Common myeloid progenitor, CD34-positive (primary cell): ENCODE measurements around the gene CISD2.
"Not testable (repeated sequence)": the region's sequence is repeated elsewhere in the genome, so short reads cannot be mapped to it uniquely, and the experiment has no call there.

Experiments used
- CTCF ChIA-PET: fragments of 350-600 bp; sonication (Branson Sonifier 250); formaldehyde crosslinking; loops from one replicate; lab custom pipeline; 2021; ENCODE audit warnings: antibody characterized with exemption; lab: Charles Lee
- POLR2A ChIA-PET: fragments of 350-600 bp; sonication (Branson Sonifier 250); formaldehyde crosslinking; loops from one replicate; lab custom pipeline; 2021; ENCODE audit warnings: antibody characterized with exemption; lab: Charles Lee
- DNase-seq, 3 donors: peaks; one replicate each; pipeline versions ENCODE4 v3.0.0 to v3.0.0-alpha.2; 2013
- H3K27ac ChIP-seq, 2 experiments: 1 replicate in 1 of 2; 2 replicates in 1 of 2; pipeline ENCODE4 v1.7.0; 2013; ENCODE audit warnings: inconsistent platforms in 2 of 2, low read length in 2 of 2, mild to moderate bottlenecking in 2 of 2, low read depth in 1 of 2, moderate library complexity in 1 of 2; ENCODE audit not compliant: severe bottlenecking in 2 of 2, insufficient read depth in 1 of 2, poor library complexity in 1 of 2
- H3K27me3 ChIP-seq, 5 experiments: replicated peaks in 2 of 5; 1 replicate in 3 of 5; 2 replicates in 2 of 5; pipeline versions ENCODE4 v1.6.1 to v1.7.0; 2013; ENCODE audit warnings: low read length in 4 of 5, mild to moderate bottlenecking in 2 of 5, moderate library complexity in 2 of 5, inconsistent platforms in 1 of 5; ENCODE audit not compliant: insufficient read depth in 5 of 5, control insufficient read depth in 4 of 5
- H3K36me3 ChIP-seq, 4 experiments: 1 replicate in 2 of 4; 2 replicates in 2 of 4; pipeline versions ENCODE4 v1.6.1 to v1.7.0; 2013; ENCODE audit warnings: low read length in 3 of 4, control low read depth in 1 of 4, mild to moderate bottlenecking in 1 of 4; ENCODE audit not compliant: control insufficient read depth in 4 of 4, insufficient read depth in 4 of 4
- H3K4me1 ChIP-seq, 4 experiments: 1 replicate in 3 of 4; 2 replicates in 1 of 4; pipeline versions ENCODE4 v1.6.1 to v1.7.1; 2013; ENCODE audit warnings: low read length in 3 of 4, mild to moderate bottlenecking in 3 of 4, control low read depth in 1 of 4, inconsistent platforms in 1 of 4, moderate library complexity in 1 of 4; ENCODE audit not compliant: control insufficient read depth in 4 of 4, insufficient read depth in 4 of 4; ENCODE audit errors: control extremely low read depth in 1 of 4
- H3K4me3 ChIP-seq, 7 experiments: 1 replicate in 4 of 7; 2 replicates in 3 of 7; pipeline versions ENCODE4 v1.5.1 to v1.7.0; 2013; ENCODE audit warnings: mild to moderate bottlenecking in 7 of 7, low read length in 6 of 7, moderate library complexity in 6 of 7, inconsistent platforms in 2 of 7, low read depth in 2 of 7, control low read depth in 1 of 7; ENCODE audit not compliant: insufficient read depth in 4 of 7, control insufficient read depth in 1 of 7; ENCODE audit errors: extremely low read depth in 1 of 7
- H3K9me3 ChIP-seq, 5 experiments: 1 replicate in 4 of 5; 2 replicates in 1 of 5; pipeline versions ENCODE4 v1.6.1 to v1.7.1; 2013; ENCODE audit warnings: low read length in 4 of 5, mild to moderate bottlenecking in 2 of 5, inconsistent platforms in 1 of 5, low read depth in 1 of 5, moderate library complexity in 1 of 5; ENCODE audit not compliant: control insufficient read depth in 4 of 5, insufficient read depth in 2 of 5; ENCODE audit errors: control extremely low read depth in 1 of 5
- WGBS: methylation state at CpG from one replicate; pipeline ENCODE4 v1.1.5; 2013; ENCODE audit not compliant: insufficient coverage; 5-methylcytosine and 5-hydroxymethylcytosine counted together

CISD2 gene

DNA sequence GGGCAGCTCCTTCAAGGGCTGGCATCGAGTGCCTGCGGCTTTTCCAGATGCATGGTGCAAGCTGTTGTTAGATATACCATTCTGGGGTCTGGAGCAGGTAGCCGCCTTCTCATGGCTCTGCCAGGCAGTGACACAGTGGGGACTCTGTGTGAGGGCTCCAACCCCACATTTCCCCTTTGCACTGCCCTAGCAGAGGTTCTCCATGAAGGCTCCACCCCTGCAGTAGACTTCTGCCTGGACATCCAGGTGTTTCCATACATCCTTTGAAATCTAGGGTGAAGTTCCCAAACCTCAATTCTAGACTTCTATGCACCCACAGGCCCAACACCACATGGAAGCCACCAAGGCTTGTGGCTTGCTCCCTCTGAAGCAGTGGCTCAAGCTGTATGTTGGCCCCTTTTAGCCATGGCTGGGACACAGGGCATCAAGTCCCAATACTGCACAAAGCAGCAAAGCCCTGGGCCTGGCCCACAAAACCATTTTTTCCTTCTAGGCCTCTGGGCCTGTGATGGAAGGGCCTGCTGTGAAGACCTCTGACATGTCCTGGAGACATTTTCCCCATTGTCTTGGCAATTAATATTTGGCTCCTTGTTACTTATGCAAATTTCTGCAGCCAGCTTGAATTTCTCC, 8.8 kb downstream of the CISD2 start:
- peaks cover 15 to 43% (median 24%) of the 10 kb centered on the region in 4 experiments for H3K36me3 ChIP-seq
- POLR2A ChIA-PET, H3K4me3 ChIP-seq, H3K27me3 ChIP-seq, CTCF ChIA-PET, H3K4me1 ChIP-seq, H3K27ac ChIP-seq, DNase-seq: not testable (repeated sequence)
- H3K9me3 ChIP-seq, result peaks cover 0 to 19% (median 6%) of the 10 kb centered on the region in 5 experiments
- WGBS, result 95% methylated on average over 3 of the region's 3 CpGs

DNA sequence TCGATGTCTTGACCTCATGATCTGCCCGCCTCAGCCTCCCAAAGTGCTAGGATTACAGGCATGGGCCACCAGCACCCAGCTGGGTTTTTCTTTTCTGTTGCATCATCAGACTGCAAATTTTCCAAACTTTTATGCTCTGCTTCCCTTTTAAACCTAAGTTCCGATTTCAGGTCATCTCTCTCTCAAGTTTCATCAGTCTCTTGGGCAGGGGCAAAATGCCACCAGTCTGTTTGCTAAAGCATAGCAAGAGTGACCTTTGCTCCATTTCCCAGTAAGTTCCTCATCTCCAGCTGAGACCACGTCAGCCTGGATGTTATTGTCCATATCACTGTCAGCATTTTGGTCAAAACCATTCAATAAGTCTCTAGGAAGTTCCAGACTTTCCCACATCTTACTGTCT, 9.6 kb downstream of the CISD2 start:
- H3K27me3 ChIP-seq, H3K27ac ChIP-seq, H3K4me1 ChIP-seq, H3K4me3 ChIP-seq, DNase-seq, POLR2A ChIA-PET, CTCF ChIA-PET: not testable (repeated sequence)
- 90% methylated on average over 4 of the region's 4 CpGs for WGBS
- peaks cover 0 to 19% (median 6%) of the 10 kb centered on the region in 5 experiments for H3K9me3 ChIP-seq
- peaks cover 10 to 45% (median 26%) of the 10 kb centered on the region in 4 experiments for H3K36me3 ChIP-seq

DNA sequence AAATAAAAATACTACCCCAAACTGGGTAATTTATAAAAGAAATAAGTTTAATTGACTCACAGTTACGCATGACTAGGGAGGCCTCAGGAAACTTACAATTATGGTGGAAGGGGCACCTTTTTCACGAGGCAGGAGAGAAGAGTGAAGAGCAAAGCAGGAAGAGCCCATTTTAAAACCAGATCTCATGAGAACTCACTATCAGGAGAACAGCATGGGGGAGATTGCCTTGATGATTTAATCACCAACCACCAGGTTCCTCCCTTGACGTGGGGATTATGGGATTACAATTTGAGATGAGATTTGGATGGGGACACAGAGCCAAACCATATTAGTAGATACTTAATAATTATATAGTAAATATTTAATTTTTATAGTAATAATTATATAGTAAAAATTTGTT, 10.1 kb downstream of the CISD2 start:
- no peak for DNase-seq
- Histone ChIP-seq H3K4me1 (no peaks in the 10 kb centered on the region), H3K27me3 (no peaks in the 10 kb centered on the region), H3K4me3 (no peak overlapping the region), H3K27ac (no peak overlapping the region), H3K9me3 (peaks cover 0 to 19% (median 6%) of the 10 kb centered on the region in 5 experiments), H3K36me3 (peaks cover 9 to 45% (median 26%) of the 10 kb centered on the region in 4 experiments)
- ChIA-PET CTCF (no interaction called here), POLR2A (no interaction called here)
- WGBS, result 60% methylated on average over 1 of the region's 3 CpGs

GRCh38 chr4:102881343-102881742, 12.6 kb downstream of the CISD2 start:
- POLR2A ChIA-PET, result interaction anchor here (0.6 kb wide), 1 partner anchor 278 kb away, joined by 3 read pairs; no protein-coding TSS in a partner anchor
- CTCF ChIA-PET, result interaction anchor here (0.8 kb wide), 1 partner anchor 8 kb away, joined by 4 read pairs; no protein-coding TSS in a partner anchor
- H3K36me3 ChIP-seq, result peaks cover 0 to 26% (median 13%) of the 10 kb centered on the region in 4 experiments
- H3K4me1 ChIP-seq, result no peaks in the 10 kb centered on the region
- WGBS, result no CpG with 5 or more reads among the region's 1 CpG
- peaks cover 0 to 14% (median 6%) of the 10 kb centered on the region in 5 experiments for H3K9me3 ChIP-seq
- H3K27ac ChIP-seq, result no peak overlapping the region
- no peaks in the 10 kb centered on the region for H3K27me3 ChIP-seq
- DNase-seq, result no peak
- H3K4me3 ChIP-seq, result no peak overlapping the region

DNA sequence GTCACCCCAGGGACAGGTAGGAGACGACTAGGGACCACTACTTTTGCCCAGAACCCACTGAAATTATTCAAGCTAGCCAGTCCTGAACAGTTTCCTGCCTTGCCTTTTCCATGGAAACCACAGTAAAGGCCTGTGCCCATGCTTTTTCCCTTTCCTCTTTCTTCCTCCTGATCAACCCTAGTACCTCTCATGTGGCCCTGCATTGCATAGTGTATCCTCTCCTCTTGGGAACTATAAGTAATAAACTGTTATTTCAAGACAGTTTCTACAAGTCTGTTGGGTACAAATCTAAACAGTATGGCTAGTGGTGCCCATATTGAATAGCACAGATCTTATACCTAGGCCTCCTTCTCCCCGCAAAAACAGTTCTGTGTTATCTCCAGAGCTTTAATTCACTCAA, 14.5 kb downstream of the CISD2 start:
- Histone ChIP-seq H3K27ac (no peak overlapping the region), H3K4me1 (no peaks in the 10 kb centered on the region), H3K27me3 (no peaks in the 10 kb centered on the region), H3K4me3 (no peak overlapping the region), H3K9me3 (no peaks in the 10 kb centered on the region), H3K36me3 (peaks cover 5 to 12% (median 8%) of the 10 kb centered on the region in 4 experiments)
- ChIA-PET CTCF (no interaction called here), POLR2A (interaction anchor here (1.2 kb wide), 1 partner anchor 10 kb away, joined by 4 read pairs; no protein-coding TSS in a partner anchor)
- 100% methylated on average over 2 of the region's 2 CpGs for WGBS
- no peak for DNase-seq

DNA sequence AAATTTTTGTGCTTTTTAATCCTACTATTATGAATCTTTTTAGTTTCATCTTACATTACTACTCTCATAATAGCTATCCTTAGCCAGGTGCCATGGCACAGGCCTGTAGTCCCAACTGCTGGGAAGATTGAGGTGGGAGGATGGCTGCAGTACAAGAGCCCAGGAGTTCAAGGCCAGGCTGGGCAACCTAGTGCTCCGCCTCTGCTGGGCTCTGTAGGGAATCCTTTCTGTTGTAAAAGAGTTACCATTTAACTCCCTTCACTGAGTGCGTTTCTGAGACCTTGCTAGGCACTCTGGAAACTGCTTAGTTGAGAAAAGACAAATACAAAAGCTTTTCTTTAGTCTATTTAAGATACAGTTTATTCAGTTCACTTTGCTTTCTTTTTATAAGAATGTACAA, 19.8 kb downstream of the CISD2 start:
- H3K27me3 ChIP-seq, POLR2A ChIA-PET, H3K4me1 ChIP-seq, DNase-seq, CTCF ChIA-PET, H3K36me3 ChIP-seq, H3K27ac ChIP-seq, H3K9me3 ChIP-seq, H3K4me3 ChIP-seq: not testable (repeated sequence)
- 100% methylated on average over 1 of the region's 2 CpGs for WGBS

- H3K27me3 ChIP-seq, H3K4me3 ChIP-seq, CTCF ChIA-PET, H3K36me3 ChIP-seq, H3K9me3 ChIP-seq, H3K4me1 ChIP-seq, H3K27ac ChIP-seq: not testable (repeated sequence)
- no CpG with 5 or more reads among the region's 3 CpGs for WGBS
- DNase-seq, result peak in 1 of 3 donors; percentile 16
- POLR2A ChIA-PET, result interaction anchor here (0.6 kb wide), 1 partner anchor 210 kb away, joined by 4 read pairs; no protein-coding TSS in a partner anchor
Observed at GRCh38 chr4:102889866-102890265, 21.1 kb downstream of the CISD2 start.
